ENCODE data around the gene LLGL2. TPM values are rescaled to one million over a fixed set of nuclear protein-coding genes. Genes with fewer than 3 reads are reported as not detected.

Gene LLGL2
- polyA plus RNA-seq, 1 donor (not counting 4 experiments of a cell fraction or from before 2014, with no cell fraction given) = 13.8 TPM

- peaks cover 15 to 17% of the 10 kb centered on the region in 2 experiments for H3K36me3 ChIP-seq (ENCODE audit: control insufficient read depth in 2 of 2, extremely low read depth in 1 of 2, insufficient read depth in 2 of 2, low read length in 2 of 2)
- no peaks in the 10 kb centered on the region for H3K9me1 ChIP-seq (ENCODE audit: control insufficient read depth, extremely low read depth, insufficient read depth, low read length)
- FAIRE-seq (no peak), DNase-seq (ENCODE audit: low read depth, low spot score) (no peak)
- peaks cover 9% of the 10 kb centered on the region for H3K4me1 ChIP-seq (ENCODE audit: control insufficient read depth, extremely low read depth, insufficient read depth, low read length)
- no peak overlapping the region for H3K9ac ChIP-seq (ENCODE audit: control insufficient read depth, extremely low read depth, insufficient read depth, low read length)
- no peaks in the 10 kb centered on the region for H3K9me3 ChIP-seq (ENCODE audit: control insufficient read depth, low read depth, low read length)
- H2AFZ ChIP-seq (ENCODE audit: control insufficient read depth, low read length) = no peak overlapping the region
- no peaks in the 10 kb centered on the region for H4K20me1 ChIP-seq (ENCODE audit: control insufficient read depth, extremely low read depth, insufficient read depth, low read length)
- H3K27ac ChIP-seq (ENCODE audit: control insufficient read depth, insufficient read depth, low read length) = no peak overlapping the region
- H3K4me2 ChIP-seq (ENCODE audit: control insufficient read depth, extremely low read depth, insufficient read depth, low read depth, low read length) = no peak overlapping the region
- no peak for TF ChIP-seq EZH2 (IDR thresholded peaks at IDR 0.05; ENCODE audit: low read length)
- TF ChIP-seq CTCF (optimal IDR thresholded peaks at IDR 0.05 in 1 of 3, IDR thresholded peaks at IDR 0.05 in 1 of 3, conservative IDR thresholded peaks at IDR 0.05 in 1 of 3; ENCODE audit: extremely low read depth in 1 of 3, insufficient read depth in 2 of 3, low read length in 3 of 3) = peak; percentile 78 to 85 (median 83)
- H3K79me2 ChIP-seq (ENCODE audit: control insufficient read depth, insufficient read depth, low read length) = peaks cover 3% of the 10 kb centered on the region
- H3K27me3 ChIP-seq (ENCODE audit: control insufficient read depth, extremely low read depth, insufficient read depth, low read length) = no peaks in the 10 kb centered on the region
- no peak overlapping the region for H3K4me3 ChIP-seq (ENCODE audit: control insufficient read depth in 2 of 3, extremely low read depth in 1 of 3, insufficient read depth in 2 of 3, low read depth in 1 of 3, low read length in 3 of 3)
- dilution Hi-C loops (cut with MboI; ENCODE audit: extremely low pct_ligation_motif_present, low sequenced_read_pairs) = no loop called here
Measured at GRCh38 chr17:75504347-75505151, 20.9 kb upstream of the LLGL2 start.

DNA sequence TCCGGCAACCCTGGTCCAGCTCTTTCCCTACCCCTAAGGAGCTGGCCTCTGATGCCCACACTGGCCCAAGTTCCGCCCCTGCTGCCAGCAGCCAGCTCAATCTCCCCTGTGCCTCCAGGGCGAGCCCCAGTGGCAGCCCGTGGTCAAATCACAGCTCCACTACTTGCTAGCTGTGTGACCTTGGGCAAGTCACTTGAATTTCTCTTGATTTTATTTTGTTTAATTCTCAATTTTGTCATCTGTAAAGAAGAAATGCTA is 20.4 kb upstream of the LLGL2 start:
- H3K27ac ChIP-seq (ENCODE audit: control insufficient read depth, insufficient read depth, low read length) = no peak overlapping the region
- no peaks in the 10 kb centered on the region for H4K20me1 ChIP-seq (ENCODE audit: control insufficient read depth, extremely low read depth, insufficient read depth, low read length)
- no peaks in the 10 kb centered on the region for H3K9me3 ChIP-seq (ENCODE audit: control insufficient read depth, low read depth, low read length)
- FAIRE-seq = no peak
- H3K36me3 ChIP-seq (ENCODE audit: control insufficient read depth in 2 of 2, extremely low read depth in 1 of 2, insufficient read depth in 2 of 2, low read length in 2 of 2) = peaks cover 15 to 16% of the 10 kb centered on the region in 2 experiments
- TF ChIP-seq EZH2 (IDR thresholded peaks at IDR 0.05; ENCODE audit: low read length) = no peak
- TF ChIP-seq CTCF (optimal IDR thresholded peaks at IDR 0.05 in 1 of 3, IDR thresholded peaks at IDR 0.05 in 1 of 3, conservative IDR thresholded peaks at IDR 0.05 in 1 of 3; ENCODE audit: extremely low read depth in 1 of 3, insufficient read depth in 2 of 3, low read length in 3 of 3) = no peak
- peaks cover 15% of the 10 kb centered on the region for H3K4me1 ChIP-seq (ENCODE audit: control insufficient read depth, extremely low read depth, insufficient read depth, low read length)
- dilution Hi-C loops (cut with MboI; ENCODE audit: extremely low pct_ligation_motif_present, low sequenced_read_pairs) = no loop called here
- H3K27me3 ChIP-seq (ENCODE audit: control insufficient read depth, extremely low read depth, insufficient read depth, low read length) = no peaks in the 10 kb centered on the region
- no peak for DNase-seq (ENCODE audit: low read depth, low spot score)
- no peak overlapping the region for H3K9ac ChIP-seq (ENCODE audit: control insufficient read depth, extremely low read depth, insufficient read depth, low read length)
- peaks cover 5% of the 10 kb centered on the region for H3K79me2 ChIP-seq (ENCODE audit: control insufficient read depth, insufficient read depth, low read length)
- H3K9me1 ChIP-seq (ENCODE audit: control insufficient read depth, extremely low read depth, insufficient read depth, low read length) = no peaks in the 10 kb centered on the region
- no peak overlapping the region for H3K4me2 ChIP-seq (ENCODE audit: control insufficient read depth, extremely low read depth, insufficient read depth, low read depth, low read length)
- H2AFZ ChIP-seq (ENCODE audit: control insufficient read depth, low read length) = no peak overlapping the region
- H3K4me3 ChIP-seq (ENCODE audit: control insufficient read depth in 2 of 3, extremely low read depth in 1 of 3, insufficient read depth in 2 of 3, low read depth in 1 of 3, low read length in 3 of 3) = no peak overlapping the region

Data from keratinocyte (primary cell).